Body of pancreas (tissue), 4 donors: ENCODE data around the gene BRAF.

Experiments
- CTCF ChIP-seq, 7 experiments: fragments of 450-650 bp in 4 of 7; fragments of 200-600 bp in 3 of 7; sonication (generic) in 3 of 7; IDR thresholded peaks; one replicate each; pipeline ENCODE4 v1.5.1; 2016 to 2019; ENCODE audit warnings: antibody characterized with exemption in 7 of 7
- POLR2A ChIP-seq, 3 donors: fragments of 450-650 bp; IDR thresholded peaks; one replicate each; pipeline ENCODE4 v1.6.1; 2016; ENCODE audit warnings: antibody characterized with exemption in 3 of 3, mild to moderate bottlenecking in 2 of 3

- TF ChIP-seq CTCF (IDR thresholded peaks at IDR 0.05) (no peak), POLR2A (IDR thresholded peaks at IDR 0.05) (no peak)
These were observed 233.2 kb downstream of the BRAF start for GRCh38 chr7:140691376-140692045.
